ENCODE results near the gene JOSD1. TPM values are rescaled to one million over a fixed set of nuclear protein-coding genes. Genes with fewer than 3 reads are reported as not detected.
"Not testable (repeated sequence)": the region's sequence is repeated elsewhere in the genome, so short reads cannot be mapped to it uniquely, and the experiment has no call there.

The JOSD1 gene
- total RNA-seq, 1 donor from 2014 or later = 64.8 TPM

GRCh38 chr22:38694940-38695339 lies 5.8 kb downstream of the JOSD1 start:
- DNase-seq (ENCODE audit: extremely low read depth, low read depth, low spot score) = no peak

DNA sequence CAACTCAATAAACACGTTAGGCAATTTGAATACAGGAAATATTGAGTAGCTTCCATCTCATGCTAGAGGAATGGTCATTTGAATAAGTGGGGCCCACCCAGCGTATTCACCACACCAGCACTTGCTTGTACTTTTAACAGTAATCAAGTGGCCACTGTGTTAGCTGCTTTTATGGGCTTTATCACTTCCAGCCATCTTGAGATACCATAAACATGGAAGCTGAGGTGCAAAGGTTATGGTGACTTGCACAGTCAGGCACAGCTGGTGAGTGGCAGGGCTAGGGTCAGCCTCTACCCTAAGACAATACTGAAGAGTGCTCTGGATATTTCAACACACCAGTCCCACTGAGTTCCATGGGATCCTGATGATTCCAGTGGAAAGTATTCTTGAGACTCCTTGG lies 6.7 kb downstream of the JOSD1 start:
- DNase-seq (ENCODE audit: extremely low read depth, low read depth, low spot score) = no peak

DNA sequence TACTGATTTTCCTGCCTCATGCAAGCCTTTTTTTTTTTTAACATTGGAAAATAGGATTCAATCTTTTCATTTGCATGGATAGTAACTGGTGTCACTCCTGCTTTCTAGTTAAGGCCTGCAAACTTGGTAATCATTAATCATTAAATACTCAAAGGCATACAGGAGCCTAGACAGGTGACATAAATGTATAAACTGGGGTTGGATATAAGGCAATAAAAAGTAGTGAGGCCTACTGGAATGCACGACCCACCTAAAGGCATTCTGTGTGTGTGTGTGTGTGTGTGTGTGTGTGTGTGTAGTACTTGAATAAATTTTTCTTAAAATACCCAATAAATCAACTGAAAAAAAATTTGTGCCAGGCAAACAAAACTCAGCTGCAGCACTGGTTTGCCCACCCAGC lies 11.1 kb downstream of the JOSD1 start:
- no peak for DNase-seq (ENCODE audit: extremely low read depth, low read depth, low spot score)

DNA sequence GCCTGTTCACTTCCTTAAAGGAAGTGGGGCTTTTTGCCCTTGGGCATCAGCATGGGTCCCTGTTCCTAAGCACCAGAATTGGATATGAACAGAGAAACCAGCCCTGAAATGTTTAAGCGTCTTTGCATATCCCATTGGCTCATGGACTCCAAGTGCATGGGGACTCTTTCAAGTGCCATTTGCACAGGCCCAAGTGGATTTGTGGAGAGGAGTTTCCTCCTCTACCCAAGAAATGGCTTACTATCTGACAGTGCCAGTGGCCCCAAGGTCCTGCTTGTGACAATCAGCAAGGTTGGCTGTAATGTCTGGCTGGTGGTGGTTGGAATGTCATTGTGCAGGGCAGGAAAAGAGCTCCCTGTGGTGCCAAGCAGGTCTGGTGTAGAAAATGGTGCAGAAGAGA lies 15.0 kb downstream of the JOSD1 start:
- no peak for DNase-seq (ENCODE audit: extremely low read depth, low read depth, low spot score)

- DNase-seq (ENCODE audit: extremely low read depth, low read depth, low spot score) = no peak
These were observed 15.8 kb downstream of the JOSD1 start for GRCh38 chr22:38684895-38685294.

GRCh38 chr22:38681582-38682335 lies 19.0 kb downstream of the JOSD1 start, which contains the start of gene TOMM22:
TOMM22 (plus strand) TSS chr22:38681957; CDS start chr22:38681979, 22 bp downstream.
- DNase-seq (ENCODE audit: extremely low read depth, low read depth, low spot score) = no peak

- DNase-seq (ENCODE audit: extremely low read depth, low read depth, low spot score) = no peak
These were observed 24.9 kb downstream of the JOSD1 start for GRCh38 chr22:38675833-38676232.

GRCh38 chr22:38674888-38675287 lies 25.9 kb downstream of the JOSD1 start:
- DNase-seq (ENCODE audit: extremely low read depth, low read depth, low spot score) = no peak

DNA sequence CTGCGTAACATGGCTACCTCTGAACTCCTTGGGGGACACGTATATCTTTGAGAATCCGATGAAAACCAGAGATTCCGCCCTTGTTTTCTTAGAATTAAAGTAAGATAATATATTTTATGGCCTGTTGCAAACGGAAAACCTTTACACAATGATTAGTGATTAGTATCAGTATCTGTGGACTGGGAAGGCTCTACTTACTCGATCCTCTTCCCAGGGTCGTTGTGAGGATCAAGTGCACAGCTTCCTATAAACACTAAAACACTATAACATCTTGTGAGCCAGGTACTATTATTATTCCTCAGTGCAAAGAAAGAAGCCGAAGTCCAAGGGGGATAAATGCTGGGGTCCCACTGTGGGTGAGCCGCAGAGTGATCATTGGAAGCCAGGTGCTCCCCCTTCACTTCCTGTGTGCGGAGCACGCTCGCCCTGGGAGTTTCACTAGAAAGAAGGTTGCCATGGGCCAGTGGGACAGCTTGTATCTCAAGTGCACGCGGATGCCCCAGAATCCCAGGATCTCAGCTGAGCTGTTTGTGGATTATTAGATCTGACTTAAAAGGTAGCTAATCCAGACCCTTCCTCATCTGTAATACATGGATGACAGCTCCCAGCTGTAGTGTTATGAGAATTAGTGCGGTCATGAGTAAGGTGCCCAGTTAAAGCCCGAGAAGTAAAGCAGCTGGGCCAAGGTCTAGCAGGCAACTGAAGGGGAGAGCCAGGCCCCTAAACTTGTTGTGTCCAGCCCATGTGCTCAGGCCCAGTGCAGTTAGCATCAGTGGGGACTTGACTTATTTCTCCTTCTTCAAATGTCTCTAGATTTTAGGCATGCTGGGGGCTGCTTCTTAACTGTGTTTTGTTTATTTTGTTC lies 43.5 kb downstream of the JOSD1 start:
- DNase-seq (ENCODE audit: extremely low read depth, low read depth, low spot score) = no peak

GRCh38 chr22:38656256-38657044 lies 44.3 kb downstream of the JOSD1 start, which contains the start of the genes CBY1 and FAM227A:
CBY1 (plus strand) TSS chr22:38656638; CDS start chr22:38668055, 11,417 bp downstream.
FAM227A (minus strand) TSS chr22:38656392; CDS start chr22:38650168, 6,224 bp downstream.
- peak; percentile 72 for DNase-seq (ENCODE audit: extremely low read depth, low read depth, low spot score)

GRCh38 chr22:38655519-38656255 lies 45.1 kb downstream of the JOSD1 start:
- no peak for DNase-seq (ENCODE audit: extremely low read depth, low read depth, low spot score)

GRCh38 chr22:38653741-38654140 lies 47.0 kb downstream of the JOSD1 start:
- no peak for DNase-seq (ENCODE audit: extremely low read depth, low read depth, low spot score)

DNA sequence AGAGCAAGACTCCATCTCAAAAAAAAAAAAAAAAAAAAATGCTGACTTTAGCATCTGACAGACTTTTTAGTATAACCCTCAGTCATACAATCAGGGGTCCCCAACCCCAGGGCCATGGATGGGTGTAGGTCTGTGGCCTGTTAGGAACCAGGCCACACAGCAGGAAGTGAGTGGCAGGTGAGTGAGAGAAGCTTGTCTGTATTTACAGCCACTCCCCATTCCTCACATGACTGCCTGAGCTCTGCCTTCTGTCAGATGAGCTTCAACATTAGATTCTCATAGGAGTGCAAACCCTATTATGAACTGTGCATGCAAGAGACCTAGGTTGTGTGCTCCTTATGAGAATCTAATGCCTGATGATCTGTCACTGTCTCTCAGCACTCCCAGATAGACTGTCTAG lies 47.9 kb downstream of the JOSD1 start:
- DNase-seq (ENCODE audit: extremely low read depth, low read depth, low spot score) = no peak

DNA sequence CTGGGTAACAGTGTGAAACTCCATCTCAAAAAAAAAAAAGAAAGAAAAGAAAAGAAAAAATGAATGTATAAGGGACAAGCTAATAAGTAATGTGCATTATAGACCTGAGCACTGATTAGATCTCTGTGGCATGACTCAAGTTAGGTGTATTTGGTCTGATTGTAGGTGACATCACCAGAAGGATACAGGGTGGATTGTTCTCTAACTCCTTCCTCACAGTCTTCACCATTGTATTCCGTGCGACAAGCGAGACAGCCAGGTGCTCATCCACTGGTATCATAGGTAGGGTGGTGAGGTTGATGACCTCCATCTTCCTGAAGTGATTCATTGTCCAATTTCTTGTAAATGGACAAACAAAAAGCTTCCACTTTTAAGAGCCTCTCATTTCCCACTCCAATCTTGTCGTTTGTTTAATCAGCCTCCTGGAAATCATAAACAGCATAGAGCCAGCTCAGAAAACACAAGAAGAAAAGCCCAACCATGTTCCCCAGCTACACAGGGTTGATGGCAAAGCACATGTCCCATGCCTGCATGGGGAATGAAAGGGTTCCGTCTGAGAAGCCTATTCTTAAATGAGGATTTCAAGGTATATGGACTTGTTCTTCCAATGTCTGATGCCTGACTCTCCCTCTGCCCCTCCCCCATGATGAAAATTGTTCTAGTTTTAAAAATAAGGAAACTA lies 50.8 kb downstream of the JOSD1 start:
- no peak for DNase-seq (ENCODE audit: extremely low read depth, low read depth, low spot score)

DNA sequence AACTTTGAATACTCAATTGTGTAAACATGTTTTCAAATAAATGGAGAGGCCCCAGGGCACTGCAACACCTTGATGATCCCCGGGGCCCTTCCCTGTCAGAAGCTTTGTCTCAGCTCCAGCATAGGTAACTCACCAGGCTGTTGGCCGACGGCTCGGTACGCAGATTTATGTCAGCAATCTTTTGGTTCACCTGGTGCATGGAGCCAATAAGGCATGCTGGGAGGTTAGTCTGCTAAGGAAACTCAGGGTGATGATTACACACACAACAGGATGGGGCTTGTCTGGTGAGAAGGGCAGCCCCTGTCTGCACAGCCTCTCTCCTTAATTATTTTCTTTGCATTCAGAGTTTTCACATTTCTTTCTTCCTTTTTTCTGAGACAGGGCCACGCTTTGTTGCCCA lies 55.3 kb downstream of the JOSD1 start:
- DNase-seq (ENCODE audit: extremely low read depth, low read depth, low spot score) = no peak

DNA sequence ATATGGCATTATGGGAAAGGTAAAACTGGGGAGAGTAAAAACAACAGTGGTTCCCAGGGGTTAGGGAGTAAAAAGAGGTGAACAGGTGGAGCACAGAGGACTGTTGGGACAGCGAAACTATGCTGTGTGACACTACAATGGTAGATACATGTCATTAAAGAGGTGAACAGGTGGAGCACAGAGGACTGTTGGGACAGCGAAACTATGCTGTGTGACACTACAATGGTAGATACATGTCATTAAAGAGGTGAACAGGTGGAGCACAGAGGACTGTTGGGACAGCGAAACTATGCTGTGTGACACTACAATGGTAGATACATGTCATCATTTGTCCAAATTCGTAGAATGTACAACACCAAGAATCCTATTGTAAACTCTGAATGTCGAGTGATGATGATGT lies 56.5 kb downstream of the JOSD1 start:
- not testable (repeated sequence) for DNase-seq (ENCODE audit: extremely low read depth, low read depth, low spot score)

DNA sequence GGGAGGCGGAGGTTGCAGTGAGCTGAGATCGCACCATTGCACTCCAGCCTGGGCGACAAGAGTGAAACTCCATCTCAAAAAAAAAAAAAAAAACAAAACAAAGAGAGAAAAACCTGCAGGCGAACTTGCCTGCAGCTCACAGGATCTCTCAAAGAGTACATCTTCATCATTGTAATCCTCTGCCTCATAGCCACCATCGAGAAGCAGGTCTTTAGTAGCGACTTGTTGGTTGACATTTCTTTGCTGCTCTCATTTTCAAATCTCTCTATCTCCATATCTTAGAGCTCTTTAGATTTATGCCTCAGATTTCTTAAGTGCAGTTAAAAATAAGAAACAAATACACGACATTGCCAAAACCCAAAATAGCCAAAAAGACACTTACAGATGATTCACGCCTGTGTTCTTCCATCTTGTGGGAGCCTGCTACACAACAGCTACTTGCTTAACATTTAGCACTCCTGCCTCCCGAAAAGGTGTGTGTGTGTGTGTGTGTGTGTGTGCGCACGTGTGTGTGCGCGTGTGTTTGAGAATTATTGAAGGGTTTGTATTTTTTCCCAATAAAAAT lies 59.2 kb downstream of the JOSD1 start:
- no peak for DNase-seq (ENCODE audit: extremely low read depth, low read depth, low spot score)

DNA sequence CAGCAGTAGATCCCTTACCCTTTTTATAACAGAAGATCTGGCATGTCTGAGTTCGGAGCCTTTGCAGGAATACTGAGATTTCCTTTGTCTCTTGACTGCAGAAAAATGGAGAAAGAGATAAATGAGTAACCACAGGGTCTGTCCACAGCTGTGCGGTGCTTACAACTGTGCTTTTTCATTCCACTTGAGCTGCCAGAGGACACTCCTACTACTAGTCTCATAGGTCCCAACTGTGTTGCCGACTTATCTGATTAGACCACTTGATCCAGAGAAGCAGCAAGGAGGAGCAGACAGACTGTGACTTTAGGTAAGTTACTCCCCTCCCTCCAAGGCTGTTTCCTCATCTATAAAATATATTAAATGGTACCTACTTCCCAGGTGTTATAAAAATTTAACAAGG lies 62.0 kb downstream of the JOSD1 start:
- no peak for DNase-seq (ENCODE audit: extremely low read depth, low read depth, low spot score)

GRCh38 chr22:38638216-38638615 lies 62.5 kb downstream of the JOSD1 start:
- no peak for DNase-seq (ENCODE audit: extremely low read depth, low read depth, low spot score)

Data from glomerular endothelial cell (primary cell).